CD8-positive, alpha-beta memory T cell (primary cell): ENCODE data around the gene ZNFX1. TPM values are rescaled to one million over a fixed set of nuclear protein-coding genes. Genes with fewer than 3 reads are reported as not detected.
"Not testable (repeated sequence)": the region's sequence is repeated elsewhere in the genome, so short reads cannot be mapped to it uniquely, and the experiment has no call there.

Experiments used
- CTCF ChIA-PET: fragments of 350-600 bp; sonication (Branson Sonifier 250); formaldehyde crosslinking; loops from one replicate; lab custom pipeline; 2021; ENCODE audit warnings: antibody characterized with exemption; lab: Charles Lee
- POLR2A ChIA-PET: fragments of 350-600 bp; sonication (Branson Sonifier 250); formaldehyde crosslinking; loops from one replicate; lab custom pipeline; 2021; ENCODE audit warnings: antibody characterized with exemption; lab: Charles Lee
- DNase-seq, 5 donors: peaks; one replicate each; pipeline versions ENCODE4 v3.0.0 to v3.0.0-alpha.2; 2020 to 2022; ENCODE audit warnings: mixed read lengths in 1 of 5
- H3K27ac ChIP-seq: one replicate; pipeline ENCODE4 v1.7.0; 2013; ENCODE audit warnings: low read depth, mild to moderate bottlenecking, low read length, moderate library complexity
- H3K27me3 ChIP-seq: 2 replicates; pipeline ENCODE4 v1.7.0; 2013; ENCODE audit warnings: low read length, mild to moderate bottlenecking; ENCODE audit not compliant: insufficient read depth, poor library complexity, severe bottlenecking
- H3K36me3 ChIP-seq: 2 replicates; pipeline ENCODE4 v1.7.0; 2013; ENCODE audit warnings: mild to moderate bottlenecking, low read length, moderate library complexity; ENCODE audit not compliant: insufficient read depth
- H3K4me1 ChIP-seq: 2 replicates; pipeline ENCODE4 v1.7.0; 2013; ENCODE audit warnings: mild to moderate bottlenecking, low read length, moderate library complexity; ENCODE audit not compliant: insufficient read depth
- H3K4me3 ChIP-seq: 2 replicates; pipeline ENCODE4 v1.7.0; 2013; ENCODE audit warnings: mild to moderate bottlenecking, low read length
- H3K9me3 ChIP-seq: 2 replicates; pipeline ENCODE4 v1.7.0; 2013; ENCODE audit warnings: mild to moderate bottlenecking, low read length
- H3K27ac Mint-ChIP-seq, 8 donors: one replicate each; pipeline ENCODE4 v1.8.0; 2020 to 2021; ENCODE audit warnings: mixed read lengths in 8 of 8, mild to moderate bottlenecking in 6 of 8, inconsistent platforms in 3 of 8, moderate library complexity in 3 of 8
- H3K27me3 Mint-ChIP-seq, 2 donors: one replicate each; pipeline ENCODE4 v1.8.0; 2020 to 2021; ENCODE audit warnings: mixed read lengths in 2 of 2, mild to moderate bottlenecking in 1 of 2, moderate library complexity in 1 of 2
- H3K36me3 Mint-ChIP-seq, 3 donors: one replicate each; pipeline ENCODE4 v1.8.0; 2020 to 2021; ENCODE audit warnings: mixed read lengths in 3 of 3, inconsistent platforms in 1 of 3, mild to moderate bottlenecking in 1 of 3
- H3K4me1 Mint-ChIP-seq, 3 donors: one replicate each; pipeline ENCODE4 v1.8.0; 2020 to 2021; ENCODE audit warnings: mixed read lengths in 3 of 3, inconsistent platforms in 1 of 3, mild to moderate bottlenecking in 1 of 3
- H3K4me3 Mint-ChIP-seq, 7 donors: one replicate each; pipeline ENCODE4 v1.8.0; 2020 to 2021; ENCODE audit warnings: mixed read lengths in 7 of 7, mild to moderate bottlenecking in 6 of 7, moderate library complexity in 4 of 7, inconsistent platforms in 2 of 7
- H3K9me3 Mint-ChIP-seq, 5 donors: one replicate each; pipeline ENCODE4 v1.8.0; 2020 to 2022; ENCODE audit warnings: mixed read lengths in 5 of 5, mild to moderate bottlenecking in 3 of 5, moderate library complexity in 2 of 5, inconsistent platforms in 1 of 5
- polyA plus RNA-seq: library from polyadenylated mRNA; unstranded; fragments of 300-500 nt; fragmentation: Illumina TruSeq; gene quantifications from one replicate; pipeline ENCODE4 v1.2.3, GENCODE V29; 2021
- total RNA-seq, 2 experiments: library from RNA; stranded (reverse); gene quantifications; one replicate each; pipeline ENCODE4 v1.2.3, GENCODE V29; 2021

The ZNFX1 gene
- total and polyA plus RNA-seq, 3 experiments from 2014 or later = 55.7 to 75.9 (median 58.9) TPM

GRCh38 chr20:49310705-49311104 is 32.8 kb upstream of the ZNFX1 start:
- CTCF ChIA-PET = interaction anchor here (1.4 kb wide), 2 partner anchors 9 to 13 kb away, joined by 3 to 4 read pairs; no protein-coding TSS in a partner anchor

GRCh38 chr20:49308875-49309274 is 31.0 kb upstream of the ZNFX1 start:
- peaks cover 4 to 9% of the 10 kb centered on the region in 2 donors for H3K27me3 Mint-ChIP-seq
- H3K4me3 ChIP-seq = no peak overlapping the region
- DNase-seq = no peak
- CTCF ChIA-PET = no interaction called here
- peaks cover 3% of the 10 kb centered on the region for H3K27me3 ChIP-seq
- H3K36me3 Mint-ChIP-seq = peaks cover 0 to 9% (median 0%) of the 10 kb centered on the region in 3 donors
- H3K27ac Mint-ChIP-seq = no peak overlapping the region
- H3K9me3 Mint-ChIP-seq = peaks cover 0 to 6% (median 2%) of the 10 kb centered on the region in 5 donors
- H3K36me3 ChIP-seq = no peaks in the 10 kb centered on the region
- POLR2A ChIA-PET = no interaction called here
- H3K4me1 Mint-ChIP-seq = peaks cover 4 to 8% (median 5%) of the 10 kb centered on the region in 3 donors
- H3K4me1 ChIP-seq = peaks cover 4% of the 10 kb centered on the region
- H3K27ac ChIP-seq = no peak overlapping the region
- H3K9me3 ChIP-seq = no peaks in the 10 kb centered on the region
- no peak overlapping the region for H3K4me3 Mint-ChIP-seq

More at GRCh38 chr20:49310705-49311104, 32.8 kb upstream of the ZNFX1 start:
- peaks cover 3% of the 10 kb centered on the region for H3K27me3 ChIP-seq
- H3K4me1 ChIP-seq = no peaks in the 10 kb centered on the region
- H3K27ac Mint-ChIP-seq = no peak overlapping the region
- no peak for DNase-seq
- H3K36me3 ChIP-seq = no peaks in the 10 kb centered on the region
- no peaks in the 10 kb centered on the region for H3K9me3 ChIP-seq
- H3K36me3 Mint-ChIP-seq = peaks cover 0 to 9% (median 0%) of the 10 kb centered on the region in 3 donors
- peaks cover 4 to 9% of the 10 kb centered on the region in 2 donors for H3K27me3 Mint-ChIP-seq
- POLR2A ChIA-PET = interaction anchor here (0.5 kb wide), 1 partner anchor 22 kb away, joined by 3 read pairs; no protein-coding TSS in a partner anchor
- H3K4me1 Mint-ChIP-seq = no peaks in the 10 kb centered on the region
- peaks cover 0 to 6% (median 2%) of the 10 kb centered on the region in 5 donors for H3K9me3 Mint-ChIP-seq
- H3K4me3 ChIP-seq = no peak overlapping the region
- no peak overlapping the region for H3K4me3 Mint-ChIP-seq
- no peak overlapping the region for H3K27ac ChIP-seq

GRCh38 chr20:49306903-49307620 is 29.2 kb upstream of the ZNFX1 start:
- Histone ChIP-seq H3K4me1 (peaks cover 13% of the 10 kb centered on the region), H3K27me3 (peaks cover 3% of the 10 kb centered on the region), H3K36me3 (no peaks in the 10 kb centered on the region), H3K4me3 (no peak overlapping the region), H3K27ac (no peak overlapping the region), H3K9me3 (no peaks in the 10 kb centered on the region)
- ChIA-PET POLR2A (interaction anchor here (0.6 to 1.1 kb wide), 2 partner anchors 14 to 53 kb away, joined by 3 to 4 read pairs; no protein-coding TSS in a partner anchor), CTCF (no interaction called here)
- peaks cover 7 to 20% (median 13%) of the 10 kb centered on the region in 3 donors for H3K4me1 Mint-ChIP-seq
- peaks cover 0 to 9% (median 0%) of the 10 kb centered on the region in 3 donors for H3K36me3 Mint-ChIP-seq
- peaks cover 0 to 6% (median 2%) of the 10 kb centered on the region in 5 donors for H3K9me3 Mint-ChIP-seq
- H3K27ac Mint-ChIP-seq = peak overlapping the region in 1 of 8 donors; percentile 33
- H3K4me3 Mint-ChIP-seq = no peak overlapping the region
- H3K27me3 Mint-ChIP-seq = peaks cover 4 to 9% of the 10 kb centered on the region in 2 donors
- no peak for DNase-seq

- peaks cover 10 to 28% (median 18%) of the 10 kb centered on the region in 3 donors for H3K4me1 Mint-ChIP-seq
- no peaks in the 10 kb centered on the region for H3K27me3 Mint-ChIP-seq
- peak overlapping the region in 1 of 8 donors; percentile 8 for H3K27ac Mint-ChIP-seq
- Histone ChIP-seq H3K4me1 (peaks cover 13% of the 10 kb centered on the region), H3K9me3 (no peaks in the 10 kb centered on the region), H3K4me3 (no peak overlapping the region), H3K36me3 (no peaks in the 10 kb centered on the region), H3K27ac (no peak overlapping the region), H3K27me3 (no peaks in the 10 kb centered on the region)
- POLR2A ChIA-PET = interaction anchor here (1.0 kb wide), 1 partner anchor 13 kb away, joined by 3 read pairs; no protein-coding TSS in a partner anchor
- CTCF ChIA-PET = interaction anchor here (1.1 to 2.4 kb wide), 4 partner anchors 10 to 56 kb away, joined by 3 to 8 read pairs (median 4); no protein-coding TSS in a partner anchor
- no peak for DNase-seq
- peak overlapping the region in 1 of 7 donors; percentile 14 for H3K4me3 Mint-ChIP-seq
- H3K9me3 Mint-ChIP-seq = no peaks in the 10 kb centered on the region
- H3K36me3 Mint-ChIP-seq = no peaks in the 10 kb centered on the region
Observed at GRCh38 chr20:49303065-49303552, 25.3 kb upstream of the ZNFX1 start.

- ChIA-PET CTCF (interaction anchor here (1.1 to 1.7 kb wide), 3 partner anchors 15 to 26 kb away, joined by 4 read pairs; no protein-coding TSS in a partner anchor), POLR2A (interaction anchor here (0.6 to 1.6 kb wide), 6 partner anchors 14 to 188 kb away, joined by 3 to 14 read pairs (median 4); partner anchors contain the start of gene ZNFX1)
- Mint-ChIP-seq H3K9me3 (peaks cover 0 to 11% (median 6%) of the 10 kb centered on the region in 5 donors), H3K27ac (peak overlapping the region; percentile 50 to 94 (median 90)), H3K4me1 (peaks cover 15 to 32% (median 18%) of the 10 kb centered on the region in 3 donors), H3K27me3 (peaks cover 0 to 2% of the 10 kb centered on the region in 2 donors), H3K4me3 (peak overlapping the region in 4 of 7 donors; percentile 18 to 67 (median 49)), H3K36me3 (peaks cover 9 to 13% (median 12%) of the 10 kb centered on the region in 3 donors)
- Histone ChIP-seq H3K36me3 (no peaks in the 10 kb centered on the region), H3K4me3 (no peak overlapping the region), H3K27me3 (no peaks in the 10 kb centered on the region), H3K4me1 (peaks cover under 1% of the 10 kb centered on the region), H3K27ac (no peak overlapping the region), H3K9me3 (no peaks in the 10 kb centered on the region)
- DNase-seq = peak in 2 of 5 donors; percentile 42 to 67
Observed at GRCh38 chr20:49297605-49298530, 20.0 kb upstream of the ZNFX1 start.

- H3K9me3 ChIP-seq, H3K4me3 Mint-ChIP-seq, H3K4me1 ChIP-seq, DNase-seq, H3K27me3 Mint-ChIP-seq, H3K27me3 ChIP-seq, CTCF ChIA-PET, H3K27ac ChIP-seq, POLR2A ChIA-PET, H3K27ac Mint-ChIP-seq, H3K4me3 ChIP-seq: not testable (repeated sequence)
- Mint-ChIP-seq H3K9me3 (peaks cover 0 to 15% (median 11%) of the 10 kb centered on the region in 5 donors), H3K36me3 (peaks cover 30 to 44% (median 31%) of the 10 kb centered on the region in 3 donors), H3K4me1 (peaks cover 20 to 41% (median 29%) of the 10 kb centered on the region in 3 donors)
- H3K36me3 ChIP-seq = peaks cover 10% of the 10 kb centered on the region
Observed at GRCh38 chr20:49294002-49294654, 16.3 kb upstream of the ZNFX1 start.

- POLR2A ChIA-PET = interaction anchor here (1.0 kb wide), 1 partner anchor 11 kb away, joined by 5 read pairs; no protein-coding TSS in a partner anchor
- H3K4me3 Mint-ChIP-seq = no peak overlapping the region
- CTCF ChIA-PET = no interaction called here
Observed at GRCh38 chr20:49293122-49293521, 15.3 kb upstream of the ZNFX1 start.

More at GRCh38 chr20:49293122-49293521, 15.3 kb upstream of the ZNFX1 start:
- peaks cover 20% of the 10 kb centered on the region for H3K36me3 ChIP-seq
- Mint-ChIP-seq H3K27me3 (peaks cover 0 to 2% of the 10 kb centered on the region in 2 donors), H3K9me3 (peaks cover under 1 to 21% (median 18%) of the 10 kb centered on the region in 5 donors), H3K27ac (no peak overlapping the region), H3K4me1 (peaks cover 20 to 43% (median 34%) of the 10 kb centered on the region in 3 donors), H3K36me3 (peaks cover 37 to 54% (median 41%) of the 10 kb centered on the region in 3 donors)
- DNase-seq = no peak
- H3K27ac ChIP-seq = no peak overlapping the region
- H3K9me3 ChIP-seq = no peaks in the 10 kb centered on the region
- no peaks in the 10 kb centered on the region for H3K4me1 ChIP-seq
- no peaks in the 10 kb centered on the region for H3K27me3 ChIP-seq
- H3K4me3 ChIP-seq = no peak overlapping the region
